Smooth muscle cell (in vitro differentiated cells): ENCODE results near the gene RNPS1. TPM values are rescaled to one million over a fixed set of nuclear protein-coding genes. Genes with fewer than 3 reads are reported as not detected.

Source experiments
- DNase-seq: peaks from one replicate; lab custom pipeline; 2025; ENCODE audit not compliant: unreplicated experiment; lab: John Stamatoyannopoulos, UW
- H2AFZ ChIP-seq: fragments of 200-600 bp; sonication (generic); 2 replicates; pipeline ENCODE4 v1.6.0; 2016; ENCODE audit warnings: antibody characterized with exemption, low read depth, mild to moderate bottlenecking
- H3F3A ChIP-seq: fragments of 200-600 bp; sonication (generic); 2 replicates; pipeline ENCODE4 v1.6.0; 2017; ENCODE audit warnings: antibody characterized with exemption, low read depth
- H3K27ac ChIP-seq: fragments of 200-600 bp; sonication (generic); 2 replicates; pipeline ENCODE4 v1.5.1; 2016; ENCODE audit warnings: low read depth, mild to moderate bottlenecking
- H3K27me3 ChIP-seq: fragments of 200-600 bp; sonication (generic); 2 replicates; pipeline ENCODE4 v1.6.1; 2016; ENCODE audit warnings: low read depth, mild to moderate bottlenecking
- H3K36me3 ChIP-seq: fragments of 200-600 bp; sonication (generic); 2 replicates; pipeline ENCODE4 v1.5.1; 2016; ENCODE audit warnings: low read depth
- H3K4me1 ChIP-seq: fragments of 200-600 bp; sonication (generic); 2 replicates; pipeline ENCODE4 v1.5.1; 2016; ENCODE audit warnings: low read depth
- H3K4me2 ChIP-seq: fragments of 200-600 bp; sonication (generic); 2 replicates; pipeline ENCODE4 v1.6.0; 2016; ENCODE audit warnings: mild to moderate bottlenecking
- H3K4me3 ChIP-seq: fragments of 200-600 bp; sonication (generic); 2 replicates; pipeline ENCODE4 v1.5.1; 2016; ENCODE audit warnings: mild to moderate bottlenecking
- H3K79me2 ChIP-seq: fragments of 200-600 bp; sonication (generic); 2 replicates; pipeline ENCODE4 v1.6.0; 2016; ENCODE audit warnings: low read depth, mild to moderate bottlenecking
- H3K9ac ChIP-seq: fragments of 200-600 bp; sonication (generic); 2 replicates; pipeline ENCODE4 v1.6.0; 2016; ENCODE audit warnings: low read depth
- H3K9me3 ChIP-seq: fragments of 200-600 bp; sonication (generic); replicated peaks from 2 replicates; pipeline ENCODE4 v1.5.1; 2016; ENCODE audit warnings: low read depth
- H4K20me1 ChIP-seq: fragments of 200-600 bp; sonication (generic); 2 replicates; pipeline ENCODE4 v1.6.0; 2016; ENCODE audit warnings: low read depth
- CTCF ChIP-seq: fragments of 200-600 bp; sonication (generic); IDR thresholded peaks from 2 replicates; pipeline ENCODE4 v1.5.1; 2017; ENCODE audit warnings: borderline replicate concordance, mild to moderate bottlenecking, antibody characterized with exemption; ENCODE audit not compliant: insufficient read depth, poor library complexity, severe bottlenecking
- WGBS: methylation state at CpG from one replicate; pipeline ENCODE4 v1.1.7; 2016; ENCODE audit warnings: low lambda C conversion rate; 5-methylcytosine and 5-hydroxymethylcytosine counted together
- polyA plus RNA-seq: library from polyadenylated mRNA; unstranded; fragments of >200 nt; fragmentation: Nextera tagmentation; extraction: Ambion mirVana; gene quantifications from 2 replicates; pipeline ENCODE4 v1.2.1, GENCODE V29; 2016
- total RNA-seq: library from RNA; depleted of rRNA; stranded (reverse); fragments of >200 nt; gene quantifications from 2 replicates; pipeline ENCODE4 v1.2.3, GENCODE V29; 2014

The RNPS1 gene
- total and polyA plus RNA-seq, 2 experiments from 2014 or later, result 87.9 to 192 TPM

GRCh38 chr16:2237493-2238149 is 30.3 kb downstream of the RNPS1 start:
- 23% methylated on average over 63 of the region's 65 CpGs for WGBS
- Histone ChIP-seq H3K36me3 (no peaks in the 10 kb centered on the region), H3K4me3 (peak overlapping the region; percentile 42), H3K9ac (no peak overlapping the region), H3K27ac (no peak overlapping the region), H4K20me1 (peaks cover 38% of the 10 kb centered on the region), H3K27me3 (peaks cover 23% of the 10 kb centered on the region), H3K79me2 (no peaks in the 10 kb centered on the region), H3K4me1 (peaks cover 17% of the 10 kb centered on the region), H3K4me2 (peak overlapping the region; percentile 93), H2AFZ (no peak overlapping the region), H3F3A (peaks cover 7% of the 10 kb centered on the region), H3K9me3 (no peaks in the 10 kb centered on the region)
- TF ChIP-seq CTCF, result no peak
- no peak for DNase-seq

- H2AFZ ChIP-seq, result no peak overlapping the region
Observed at GRCh38 chr16:2237102-2237482, 30.8 kb downstream of the RNPS1 start.

GRCh38 chr16:2236337-2237101 is 31.4 kb downstream of the RNPS1 start, which contains the start of gene DNASE1L2:
Gene DNASE1L2, plus strand, starts transcription at chr16:2236444. Its CDS starts 373 bp downstream, at chr16:2236817.
- WGBS, result 9% methylated on average over 53 of the region's 64 CpGs
- Histone ChIP-seq H3K9ac (no peak within 1 kb of the TSS), H3K4me3 (peak within 1 kb of the TSS; percentile 42)

More at GRCh38 chr16:2237102-2237482, 30.8 kb downstream of the RNPS1 start:
- H3K9me3 ChIP-seq, result no peaks in the 10 kb centered on the region
- DNase-seq, result no peak
- H3K79me2 ChIP-seq, result no peaks in the 10 kb centered on the region
- peaks cover 38% of the 10 kb centered on the region for H4K20me1 ChIP-seq
- H3K4me2 ChIP-seq, result peak overlapping the region; percentile 93
- peaks cover 17% of the 10 kb centered on the region for H3K4me1 ChIP-seq
- TF ChIP-seq CTCF, result no peak
- H3K27ac ChIP-seq, result no peak overlapping the region
- no peaks in the 10 kb centered on the region for H3K36me3 ChIP-seq
- peak overlapping the region; percentile 42 for H3K4me3 ChIP-seq
- H3F3A ChIP-seq, result peaks cover 7% of the 10 kb centered on the region
- H3K27me3 ChIP-seq, result peaks cover 23% of the 10 kb centered on the region
- no peak overlapping the region for H3K9ac ChIP-seq
- WGBS, result 7% methylated on average over 19 of the region's 40 CpGs

More at GRCh38 chr16:2236337-2237101, 31.4 kb downstream of the RNPS1 start, which contains the start of gene DNASE1L2:
- no peak for DNase-seq
- H3K27me3 ChIP-seq, result peaks cover 23% of the 10 kb centered on the region
- TF ChIP-seq CTCF, result no peak
- H3K4me1 ChIP-seq, result peaks cover 17% of the 10 kb centered on the region
- H3K27ac ChIP-seq, result no peak within 1 kb of the TSS
- peaks cover 7% of the 10 kb centered on the region for H3F3A ChIP-seq
- no peaks in the 10 kb centered on the region for H3K79me2 ChIP-seq
- no peaks in the 10 kb centered on the region for H3K9me3 ChIP-seq
- H2AFZ ChIP-seq, result no peak within 1 kb of the TSS
- H4K20me1 ChIP-seq, result peaks cover 41% of the 10 kb centered on the region
- H3K36me3 ChIP-seq, result no peaks in the 10 kb centered on the region
- H3K4me2 ChIP-seq, result peak within 1 kb of the TSS; percentile 93
